Parathyroid adenoma (tissue), 2 donors: ENCODE data around the gene PTGDR2.

Source experiments
- H2AFZ ChIP-seq: fragments of 300-600 bp; sonication (generic); one replicate; pipeline ENCODE4 v1.7.0; 2017; ENCODE audit warnings: antibody characterized with exemption, mild to moderate bottlenecking
- H3K27ac ChIP-seq: fragments of 300-600 bp; sonication (generic); one replicate; pipeline ENCODE4 v1.7.0; 2017
- H3K27me3 ChIP-seq: fragments of 300-600 bp; sonication (generic); one replicate; pipeline ENCODE4 v1.7.0; 2017; ENCODE audit warnings: low read length; ENCODE audit not compliant: control insufficient read depth, insufficient read depth
- H3K36me3 ChIP-seq: fragments of 300-600 bp; sonication (generic); one replicate; pipeline ENCODE4 v1.7.0; 2017; ENCODE audit warnings: low read length; ENCODE audit not compliant: control insufficient read depth, insufficient read depth
- H3K4me1 ChIP-seq: fragments of 300-600 bp; sonication (generic); one replicate; pipeline ENCODE4 v1.7.0; 2017; ENCODE audit warnings: control low read depth
- H3K4me2 ChIP-seq: fragments of 300-600 bp; sonication (generic); one replicate; pipeline ENCODE4 v1.7.0; 2017; ENCODE audit warnings: low read length
- H3K4me3 ChIP-seq: fragments of 300-600 bp; sonication (generic); one replicate; pipeline ENCODE4 v1.7.0; 2017; ENCODE audit warnings: low read depth, low read length
- H3K79me2 ChIP-seq: fragments of 300-600 bp; sonication (generic); one replicate; pipeline ENCODE4 v1.7.0; 2017; ENCODE audit warnings: control low read depth
- H3K9ac ChIP-seq: fragments of 300-600 bp; sonication (generic); one replicate; pipeline ENCODE4 v1.7.0; 2017; ENCODE audit warnings: mild to moderate bottlenecking
- H3K9me3 ChIP-seq: fragments of 300-600 bp; sonication (generic); one replicate; pipeline ENCODE4 v1.7.0; 2017; ENCODE audit warnings: low read length; ENCODE audit not compliant: control insufficient read depth
- CTCF ChIP-seq: fragments of 300-600 bp; sonication (generic); IDR thresholded peaks from one replicate; pipeline ENCODE4 v1.7.0; 2017; ENCODE audit warnings: antibody characterized with exemption, mild to moderate bottlenecking
- donor health status: primary hyperparathyroidism.

PTGDR2 gene

DNA sequence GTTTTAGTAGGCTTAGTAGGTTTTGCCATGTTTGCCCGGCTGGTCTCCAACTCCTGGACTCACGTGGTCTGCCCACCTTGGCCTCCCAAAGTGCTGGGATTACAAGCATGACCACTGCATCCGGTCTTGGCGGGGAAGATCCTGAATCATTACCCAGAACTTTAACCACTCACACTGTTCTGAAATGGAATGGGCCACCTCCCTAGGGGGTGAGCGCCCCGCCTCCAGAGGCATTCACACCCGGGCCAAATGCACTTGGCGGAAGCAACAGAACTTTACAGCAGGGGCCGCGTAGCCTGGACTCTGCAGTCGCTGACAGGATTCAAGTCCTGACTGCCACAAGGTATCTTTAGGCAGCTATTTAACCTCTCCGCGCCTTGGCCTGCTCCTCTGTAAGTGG is 8.5 kb downstream of the PTGDR2 start:
- H3K4me2 ChIP-seq, result peak overlapping the region; percentile 58
- peak overlapping the region; percentile 46 for H3K4me3 ChIP-seq
- H3K36me3 ChIP-seq, result peaks cover 8% of the 10 kb centered on the region
- no peaks in the 10 kb centered on the region for H3K9me3 ChIP-seq
- peaks cover 41% of the 10 kb centered on the region for H3K79me2 ChIP-seq
- no peak for TF ChIP-seq CTCF
- no peak overlapping the region for H2AFZ ChIP-seq
- no peaks in the 10 kb centered on the region for H3K27me3 ChIP-seq
- peak overlapping the region; percentile 100 for H3K27ac ChIP-seq
- peak overlapping the region; percentile 99 for H3K9ac ChIP-seq
- H3K4me1 ChIP-seq, result peaks cover 15% of the 10 kb centered on the region

DNA sequence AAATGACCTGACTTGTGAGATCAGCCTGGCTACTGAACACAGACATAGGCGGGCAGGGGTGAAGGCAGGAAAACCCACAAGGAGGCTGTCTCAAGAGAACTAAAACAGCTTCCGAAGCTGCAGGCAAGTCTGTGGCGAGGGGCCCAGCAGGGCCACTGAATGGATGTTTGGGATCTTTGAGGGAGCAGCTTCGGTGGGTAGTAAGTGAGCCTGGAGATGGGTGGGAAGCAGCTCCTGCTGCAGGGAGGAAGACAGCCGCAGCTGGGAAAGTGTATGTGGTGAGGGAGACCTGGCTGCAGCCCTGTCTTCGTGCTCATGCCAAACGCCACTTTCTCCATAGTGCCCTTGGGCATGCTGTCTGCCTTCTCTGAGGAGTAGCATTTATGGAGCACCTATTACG is 10.4 kb downstream of the PTGDR2 start:
- Histone ChIP-seq H3K9ac (peak overlapping the region; percentile 99), H3K4me1 (peaks cover 10% of the 10 kb centered on the region), H2AFZ (no peak overlapping the region)

DNA sequence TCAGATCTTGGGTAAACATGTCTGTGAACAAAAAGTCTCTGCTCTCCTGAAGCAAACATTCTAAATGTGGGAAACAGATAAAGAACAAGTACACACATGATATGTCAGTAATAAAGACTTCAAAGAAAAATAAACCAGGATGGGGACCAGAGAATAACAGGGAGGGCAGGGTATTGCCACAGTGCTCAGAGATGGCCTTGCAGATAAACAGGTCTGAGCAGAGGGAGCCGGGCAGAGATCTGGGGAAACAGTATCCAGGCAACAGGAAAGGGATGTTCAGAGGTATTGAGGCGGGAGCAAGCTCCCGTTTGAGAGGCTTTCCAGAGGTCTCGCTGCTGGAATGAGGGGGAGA is 10.9 kb downstream of the PTGDR2 start:
- Histone ChIP-seq H3K9ac (peak overlapping the region; percentile 99), H3K4me3 (peak overlapping the region; percentile 96), H3K9me3 (no peaks in the 10 kb centered on the region)

More for the DNA sequence above, 10.4 kb downstream of the PTGDR2 start:
- peak overlapping the region; percentile 96 for H3K4me3 ChIP-seq
- peaks cover 43% of the 10 kb centered on the region for H3K79me2 ChIP-seq
- H3K27ac ChIP-seq, result peak overlapping the region; percentile 100
- no peaks in the 10 kb centered on the region for H3K9me3 ChIP-seq
- TF ChIP-seq CTCF, result no peak
- H3K27me3 ChIP-seq, result no peaks in the 10 kb centered on the region
- peak overlapping the region; percentile 75 for H3K4me2 ChIP-seq
- H3K36me3 ChIP-seq, result peaks cover 8% of the 10 kb centered on the region

GRCh38 chr11:60844045-60844869 is 11.5 kb downstream of the PTGDR2 start:
- H3K4me3 ChIP-seq, result peak overlapping the region; percentile 96

More for the DNA sequence above, 10.9 kb downstream of the PTGDR2 start:
- no peak overlapping the region for H2AFZ ChIP-seq
- H3K27me3 ChIP-seq, result no peaks in the 10 kb centered on the region
- H3K27ac ChIP-seq, result peak overlapping the region; percentile 100
- H3K4me1 ChIP-seq, result peaks cover 13% of the 10 kb centered on the region
- H3K4me2 ChIP-seq, result peak overlapping the region; percentile 75
- H3K36me3 ChIP-seq, result peaks cover 8% of the 10 kb centered on the region
- H3K79me2 ChIP-seq, result peaks cover 43% of the 10 kb centered on the region
- no peak for TF ChIP-seq CTCF

More at GRCh38 chr11:60844045-60844869, 11.5 kb downstream of the PTGDR2 start:
- Histone ChIP-seq H2AFZ (no peak overlapping the region), H3K9me3 (no peaks in the 10 kb centered on the region), H3K27ac (peak overlapping the region; percentile 100), H3K4me2 (peak overlapping the region; percentile 75), H3K79me2 (peaks cover 43% of the 10 kb centered on the region), H3K36me3 (peaks cover 8% of the 10 kb centered on the region), H3K4me1 (peaks cover 19% of the 10 kb centered on the region), H3K27me3 (no peaks in the 10 kb centered on the region), H3K9ac (peak overlapping the region; percentile 99)
- no peak for TF ChIP-seq CTCF
